Bronchial epithelial cell (primary cell): Measurements from ENCODE around the gene SEMA3D. TPM values are rescaled to one million over a fixed set of nuclear protein-coding genes. Genes with fewer than 3 reads are reported as not detected.

Source experiments
- DNase-seq: peaks from one replicate; pipeline ENCODE4 v3.0.0-alpha.2; 2010; ENCODE audit warnings: low read depth
- FAIRE-seq: peaks from 2 replicates; lab custom pipeline; 2011; peaks lifted over from hg19 to GRCh38; lab: Jason Lieb, UNC
- H3K27me3 ChIP-seq: 2 replicates; pipeline ENCODE4 v1.5.1; 2011; ENCODE audit warnings: low read length; ENCODE audit not compliant: control insufficient read depth, insufficient read depth
- H3K36me3 ChIP-seq: 2 replicates; pipeline ENCODE4 v1.5.1; 2011; ENCODE audit warnings: low read length; ENCODE audit not compliant: control insufficient read depth, insufficient read depth
- H3K4me3 ChIP-seq: 2 replicates; pipeline ENCODE4 v1.5.1; 2011; ENCODE audit warnings: mild to moderate bottlenecking, low read depth, low read length, control low read depth
- CTCF ChIP-seq: IDR thresholded peaks from 2 replicates; pipeline ENCODE4 v1.5.1; 2011; ENCODE audit warnings: mild to moderate bottlenecking, moderate library complexity, low read length, control low read depth, inconsistent platforms; ENCODE audit not compliant: insufficient read depth, severe bottlenecking
- total RNA-seq: library from RNA; depleted of rRNA; stranded (reverse); fragments of >200 nt; gene quantifications from 2 replicates; pipeline ENCODE4 v1.2.1, GENCODE V29; 2014

The SEMA3D gene
- total RNA-seq, 1 donor from 2014 or later = 0.79 TPM

GRCh38 chr7:85175217-85175616, 11.6 kb downstream of the SEMA3D start:
- no peaks in the 10 kb centered on the region for H3K27me3 ChIP-seq
- H3K4me3 ChIP-seq = no peak overlapping the region
- DNase-seq (no peak), FAIRE-seq (no peak)
- TF ChIP-seq CTCF = no peak
- no peaks in the 10 kb centered on the region for H3K36me3 ChIP-seq

- FAIRE-seq (no peak), DNase-seq (peak; percentile 59)
- TF ChIP-seq CTCF = no peak
- Histone ChIP-seq H3K27me3 (no peaks in the 10 kb centered on the region), H3K4me3 (no peak overlapping the region), H3K36me3 (no peaks in the 10 kb centered on the region)
Measured at GRCh38 chr7:85172530-85172941, 14.3 kb downstream of the SEMA3D start.

- Histone ChIP-seq H3K36me3 (no peaks in the 10 kb centered on the region), H3K27me3 (no peaks in the 10 kb centered on the region), H3K4me3 (no peak overlapping the region)
- FAIRE-seq = no peak
- no peak for DNase-seq
- TF ChIP-seq CTCF = no peak
Measured at GRCh38 chr7:85167636-85168035, 19.2 kb downstream of the SEMA3D start.

- DNase-seq (peak; percentile 52), FAIRE-seq (no peak)
- no peaks in the 10 kb centered on the region for H3K27me3 ChIP-seq
- no peaks in the 10 kb centered on the region for H3K36me3 ChIP-seq
- H3K4me3 ChIP-seq = no peak overlapping the region
- no peak for TF ChIP-seq CTCF
Measured at GRCh38 chr7:85165263-85165662, 21.6 kb downstream of the SEMA3D start.

GRCh38 chr7:85164376-85164775, 22.5 kb downstream of the SEMA3D start:
- TF ChIP-seq CTCF = no peak
- Histone ChIP-seq H3K27me3 (no peaks in the 10 kb centered on the region), H3K36me3 (no peaks in the 10 kb centered on the region), H3K4me3 (no peak overlapping the region)
- DNase-seq = no peak
- no peak for FAIRE-seq

GRCh38 chr7:85162721-85163120, 24.1 kb downstream of the SEMA3D start:
- TF ChIP-seq CTCF = no peak
- no peak overlapping the region for H3K4me3 ChIP-seq
- no peaks in the 10 kb centered on the region for H3K27me3 ChIP-seq
- DNase-seq = no peak
- H3K36me3 ChIP-seq = no peaks in the 10 kb centered on the region
- no peak for FAIRE-seq
